ENCODE data around the gene WWOX. TPM values are rescaled to one million over a fixed set of nuclear protein-coding genes. Genes with fewer than 3 reads are reported as not detected.

The WWOX gene
- polyA plus RNA-seq, 6 donors from 2014 or later: 9.1 to 17.0 (median 12.5) TPM

GRCh38 chr16:79165079-79165478, 1065.6 kb downstream of the WWOX start:
- Mint-ChIP-seq H3K4me3 (peak overlapping the region in 1 of 8 donors; percentile 20), H3K27ac (no peak overlapping the region), H3K9me3 (peaks cover 3 to 12% (median 11%) of the 10 kb centered on the region in 7 donors), H3K36me3 (peaks cover 7 to 11% of the 10 kb centered on the region in 2 donors), H3K4me1 (peaks cover 14 to 19% (median 15%) of the 10 kb centered on the region in 3 donors), H3K27me3 (peaks cover 0 to 7% (median 0%) of the 10 kb centered on the region in 3 donors)
- ATAC-seq (ENCODE audit: low read depth in 2 of 2) (no peak), DNase-seq (no peak)

- Mint-ChIP-seq H3K27me3 (peaks cover 0 to 7% (median 0%) of the 10 kb centered on the region in 3 donors), H3K4me3 (peak overlapping the region in 1 of 8 donors; percentile 20), H3K36me3 (peaks cover 7 to 11% of the 10 kb centered on the region in 2 donors), H3K4me1 (peaks cover 14 to 19% (median 15%) of the 10 kb centered on the region in 3 donors), H3K9me3 (peaks cover 3 to 12% (median 11%) of the 10 kb centered on the region in 7 donors), H3K27ac (peak overlapping the region in 1 of 6 donors; percentile 26)
- no peak for DNase-seq
- ATAC-seq (ENCODE audit: low read depth in 2 of 2): no peak
These were observed 1066.1 kb downstream of the WWOX start for GRCh38 chr16:79165506-79165905.

GRCh38 chr16:79167893-79168292, 1068.4 kb downstream of the WWOX start:
- ATAC-seq (ENCODE audit: low read depth in 2 of 2): no peak
- Mint-ChIP-seq H3K4me3 (no peak overlapping the region), H3K36me3 (peaks cover 7 to 11% of the 10 kb centered on the region in 2 donors), H3K4me1 (peaks cover 11 to 14% (median 14%) of the 10 kb centered on the region in 3 donors), H3K9me3 (peaks cover 3 to 12% (median 11%) of the 10 kb centered on the region in 7 donors), H3K27ac (no peak overlapping the region), H3K27me3 (peaks cover 0 to 7% (median 0%) of the 10 kb centered on the region in 3 donors)
- no peak for DNase-seq

GRCh38 chr16:79168321-79168720, 1068.9 kb downstream of the WWOX start:
- ATAC-seq (ENCODE audit: low read depth in 2 of 2) (no peak), DNase-seq (no peak)
- Mint-ChIP-seq H3K4me3 (no peak overlapping the region), H3K27ac (no peak overlapping the region), H3K27me3 (peaks cover 0 to 7% (median 0%) of the 10 kb centered on the region in 3 donors), H3K4me1 (peaks cover 9 to 13% (median 9%) of the 10 kb centered on the region in 3 donors), H3K9me3 (peaks cover 3 to 12% (median 11%) of the 10 kb centered on the region in 7 donors), H3K36me3 (peaks cover 7 to 11% of the 10 kb centered on the region in 2 donors)

GRCh38 chr16:79169239-79169638, 1069.8 kb downstream of the WWOX start:
- DNase-seq (no peak), ATAC-seq (ENCODE audit: low read depth in 2 of 2) (no peak)
- peaks cover 3 to 12% (median 11%) of the 10 kb centered on the region in 7 donors for H3K9me3 Mint-ChIP-seq
- H3K36me3 Mint-ChIP-seq: peaks cover 7 to 11% of the 10 kb centered on the region in 2 donors
- peaks cover 1 to 4% (median 4%) of the 10 kb centered on the region in 3 donors for H3K4me1 Mint-ChIP-seq
- peaks cover 0 to 8% (median 7%) of the 10 kb centered on the region in 3 donors for H3K27me3 Mint-ChIP-seq
- no peak overlapping the region for H3K27ac Mint-ChIP-seq
- H3K4me3 Mint-ChIP-seq: no peak overlapping the region

- ATAC-seq (ENCODE audit: low read depth in 2 of 2): no peak
These were observed 1071.2 kb downstream of the WWOX start for GRCh38 chr16:79170555-79171246.

GRCh38 chr16:79171504-79171903, 1072.0 kb downstream of the WWOX start:
- Mint-ChIP-seq H3K27me3 (peaks cover 7 to 14% (median 8%) of the 10 kb centered on the region in 3 donors), H3K4me1 (peaks cover 2 to 9% (median 4%) of the 10 kb centered on the region in 3 donors), H3K36me3 (peaks cover 7 to 11% of the 10 kb centered on the region in 2 donors), H3K27ac (no peak overlapping the region), H3K4me3 (no peak overlapping the region), H3K9me3 (peaks cover 6 to 22% (median 12%) of the 10 kb centered on the region in 7 donors)
- ATAC-seq (ENCODE audit: low read depth in 2 of 2) (no peak), DNase-seq (no peak)

More at GRCh38 chr16:79170555-79171246, 1071.2 kb downstream of the WWOX start:
- peaks cover 0 to 3% (median 0%) of the 10 kb centered on the region in 3 donors for H3K4me1 Mint-ChIP-seq
- H3K27ac Mint-ChIP-seq: no peak overlapping the region
- peaks cover 7 to 11% (median 8%) of the 10 kb centered on the region in 3 donors for H3K27me3 Mint-ChIP-seq
- DNase-seq: no peak
- H3K4me3 Mint-ChIP-seq: no peak overlapping the region
- H3K9me3 Mint-ChIP-seq: peaks cover 5 to 16% (median 12%) of the 10 kb centered on the region in 7 donors
- peaks cover 7 to 11% of the 10 kb centered on the region in 2 donors for H3K36me3 Mint-ChIP-seq

- no peak for ATAC-seq (ENCODE audit: low read depth in 2 of 2)
- peaks cover 7 to 14% (median 11%) of the 10 kb centered on the region in 3 donors for H3K27me3 Mint-ChIP-seq
- H3K27ac Mint-ChIP-seq: no peak overlapping the region
- no peak overlapping the region for H3K4me3 Mint-ChIP-seq
- peaks cover 7 to 11% of the 10 kb centered on the region in 2 donors for H3K36me3 Mint-ChIP-seq
- peaks cover 8 to 15% (median 10%) of the 10 kb centered on the region in 3 donors for H3K4me1 Mint-ChIP-seq
- H3K9me3 Mint-ChIP-seq: peaks cover 6 to 26% (median 12%) of the 10 kb centered on the region in 7 donors
- DNase-seq: no peak
These were observed 1072.7 kb downstream of the WWOX start for GRCh38 chr16:79171931-79172705.

- peaks cover 2 to 14% (median 14%) of the 10 kb centered on the region in 3 donors for H3K27me3 Mint-ChIP-seq
- no peak overlapping the region for H3K27ac Mint-ChIP-seq
- H3K4me1 Mint-ChIP-seq: peaks cover 13 to 21% (median 15%) of the 10 kb centered on the region in 3 donors
- no peak for DNase-seq
- H3K36me3 Mint-ChIP-seq: peaks cover 0 to 3% of the 10 kb centered on the region in 2 donors
- ATAC-seq (ENCODE audit: low read depth in 2 of 2): no peak
- H3K4me3 Mint-ChIP-seq: no peak overlapping the region
- H3K9me3 Mint-ChIP-seq: peaks cover 1 to 19% (median 4%) of the 10 kb centered on the region in 7 donors
These were observed 1073.6 kb downstream of the WWOX start for GRCh38 chr16:79172976-79173500.

GRCh38 chr16:79173919-79174318, 1074.5 kb downstream of the WWOX start:
- Mint-ChIP-seq H3K4me1 (peaks cover 13 to 21% (median 15%) of the 10 kb centered on the region in 3 donors), H3K9me3 (peaks cover 0 to 20% (median 4%) of the 10 kb centered on the region in 7 donors), H3K4me3 (no peak overlapping the region), H3K27ac (no peak overlapping the region), H3K36me3 (no peaks in the 10 kb centered on the region), H3K27me3 (peaks cover 0 to 14% (median 14%) of the 10 kb centered on the region in 3 donors)
- DNase-seq (no peak), ATAC-seq (ENCODE audit: low read depth in 2 of 2) (no peak)

GRCh38 chr16:79175286-79176057, 1076.0 kb downstream of the WWOX start:
- Mint-ChIP-seq H3K36me3 (peaks cover 9% of the 10 kb centered on the region in 2 donors), H3K4me1 (peaks cover 13 to 21% (median 15%) of the 10 kb centered on the region in 3 donors), H3K4me3 (no peak overlapping the region), H3K9me3 (peaks cover 0 to 25% (median 7%) of the 10 kb centered on the region in 7 donors), H3K27ac (no peak overlapping the region), H3K27me3 (peaks cover under 1 to 26% (median 14%) of the 10 kb centered on the region in 3 donors)
- no peak for DNase-seq
- ATAC-seq (ENCODE audit: low read depth in 2 of 2): no peak

GRCh38 chr16:79177018-79177417, 1077.6 kb downstream of the WWOX start:
- Mint-ChIP-seq H3K4me1 (peaks cover 13 to 21% (median 15%) of the 10 kb centered on the region in 3 donors), H3K27ac (peak overlapping the region in 2 of 6 donors; percentile 39 to 70), H3K36me3 (peaks cover 9 to 14% of the 10 kb centered on the region in 2 donors), H3K27me3 (peaks cover 6 to 31% (median 14%) of the 10 kb centered on the region in 3 donors), H3K9me3 (peaks cover 0 to 25% (median 9%) of the 10 kb centered on the region in 7 donors), H3K4me3 (peak overlapping the region in 3 of 8 donors; percentile 1 to 64 (median 32))
- DNase-seq: peak; percentile 30
- ATAC-seq (ENCODE audit: low read depth in 2 of 2): peak; percentile 84 to 94

Measured in naive B cell (primary cell).